Measurements from ENCODE around the gene TP53BP2.
"Not testable (repeated sequence)": the region's sequence is repeated elsewhere in the genome, so short reads cannot be mapped to it uniquely, and the experiment has no call there.

Gene TP53BP2

GRCh38 chr1:223740038-223740736, 105.6 kb downstream of the TP53BP2 start:
- not testable (repeated sequence) for DNase-seq

GRCh38 chr1:223739366-223740037, 106.2 kb downstream of the TP53BP2 start:
- DNase-seq, result no peak

GRCh38 chr1:223738465-223739365, 107.0 kb downstream of the TP53BP2 start:
- peak; percentile 36 for DNase-seq

GRCh38 chr1:223737342-223737741, 108.4 kb downstream of the TP53BP2 start:
- no peak for DNase-seq

GRCh38 chr1:223736638-223737037, 109.1 kb downstream of the TP53BP2 start:
- DNase-seq, result not testable (repeated sequence)

GRCh38 chr1:223733898-223734852, 111.6 kb downstream of the TP53BP2 start:
- DNase-seq, result no peak

GRCh38 chr1:223732993-223733798, 112.6 kb downstream of the TP53BP2 start:
- peak; percentile 40 for DNase-seq

- no peak for DNase-seq
Measured at GRCh38 chr1:223731133-223731770, 114.5 kb downstream of the TP53BP2 start.

- DNase-seq, result no peak
Measured at GRCh38 chr1:223730479-223731132, 115.1 kb downstream of the TP53BP2 start.

- DNase-seq, result no peak
Measured at GRCh38 chr1:223729906-223730305, 115.8 kb downstream of the TP53BP2 start.
